Measurements from ENCODE around the gene KRT35. TPM values are rescaled to one million over a fixed set of nuclear protein-coding genes. Genes with fewer than 3 reads are reported as not detected.

The KRT35 gene
- total RNA-seq, 1 experiment from 2014 or later: not detected

- DNase-seq (ENCODE audit: unreplicated experiment): no peak
- intact Hi-C loops (cut with micrococcal nuclease): no loop called here
- ChIA-PET POLR2A (interaction anchor here (0.6 to 1.1 kb wide), 2 partner anchors 11 to 693 kb away, joined by 3 to 4 read pairs; no protein-coding TSS in a partner anchor), CTCF (interaction anchor here (0.6 to 4.9 kb wide), 2 partner anchors 46 to 632 kb away, joined by 3 to 20 read pairs; no protein-coding TSS in a partner anchor)
- TF ChIP-seq CTCF (IDR thresholded peaks at IDR 0.05; ENCODE audit: unreplicated experiment): no peak
- Mint-ChIP-seq H3K4me1 (ENCODE audit: insufficient read depth, unreplicated experiment) (peaks cover 19% of the 10 kb centered on the region), H3K27me3 (ENCODE audit: insufficient read depth, unreplicated experiment) (no peaks in the 10 kb centered on the region), H3K36me3 (ENCODE audit: insufficient read depth, unreplicated experiment) (no peaks in the 10 kb centered on the region), H3K9me3 (ENCODE audit: unreplicated experiment) (no peaks in the 10 kb centered on the region), H3K27ac (ENCODE audit: low read depth, unreplicated experiment) (no peak overlapping the region), H3K4me3 (ENCODE audit: unreplicated experiment) (no peak overlapping the region)
- no TSS peak for BruUV-seq (replicated peaks)
Observed at GRCh38 chr17:41503202-41503601, 22.3 kb upstream of the KRT35 start.

GRCh38 chr17:41500131-41500911, 19.4 kb upstream of the KRT35 start:
- H3K4me3 Mint-ChIP-seq (ENCODE audit: unreplicated experiment): no peak overlapping the region
- no peaks in the 10 kb centered on the region for H3K9me3 Mint-ChIP-seq (ENCODE audit: unreplicated experiment)
- ChIA-PET POLR2A (interaction anchor here (0.9 to 2.1 kb wide), 3 partner anchors 18 to 48 kb away, joined by 3 to 7 read pairs (median 3); partner anchors contain the start of gene KRT15), CTCF (interaction anchor here (0.5 to 2.0 kb wide), 2 partner anchors 48 to 596 kb away, joined by 3 to 8 read pairs; no protein-coding TSS in a partner anchor)
- H3K27ac Mint-ChIP-seq (ENCODE audit: low read depth, unreplicated experiment): no peak overlapping the region
- TF ChIP-seq CTCF (IDR thresholded peaks at IDR 0.05; ENCODE audit: unreplicated experiment): no peak
- no peaks in the 10 kb centered on the region for H3K36me3 Mint-ChIP-seq (ENCODE audit: insufficient read depth, unreplicated experiment)
- H3K27me3 Mint-ChIP-seq (ENCODE audit: insufficient read depth, unreplicated experiment): no peaks in the 10 kb centered on the region
- intact Hi-C loops (cut with micrococcal nuclease): no loop called here
- peak; percentile 68 for DNase-seq (ENCODE audit: unreplicated experiment)
- no TSS peak for BruUV-seq (replicated peaks)
- peaks cover 19% of the 10 kb centered on the region for H3K4me1 Mint-ChIP-seq (ENCODE audit: insufficient read depth, unreplicated experiment)

- H3K27ac Mint-ChIP-seq (ENCODE audit: low read depth, unreplicated experiment): no peak overlapping the region
- no peak for DNase-seq (ENCODE audit: unreplicated experiment)
- no peaks in the 10 kb centered on the region for H3K9me3 Mint-ChIP-seq (ENCODE audit: unreplicated experiment)
- no peaks in the 10 kb centered on the region for H3K36me3 Mint-ChIP-seq (ENCODE audit: insufficient read depth, unreplicated experiment)
- peaks cover 19% of the 10 kb centered on the region for H3K4me1 Mint-ChIP-seq (ENCODE audit: insufficient read depth, unreplicated experiment)
- intact Hi-C loops (cut with micrococcal nuclease): loop anchor here (5.0 kb wide), 1 partner anchor 163 kb away; no protein-coding TSS in a partner anchor
- no peak overlapping the region for H3K4me3 Mint-ChIP-seq (ENCODE audit: unreplicated experiment)
- no peak for TF ChIP-seq CTCF (IDR thresholded peaks at IDR 0.05; ENCODE audit: unreplicated experiment)
- ChIA-PET POLR2A (interaction anchor here (1.0 kb wide), 1 partner anchor 49 kb away, joined by 3 read pairs; no protein-coding TSS in a partner anchor), CTCF (interaction anchor here (2.0 kb wide), 1 partner anchor 49 kb away, joined by 8 read pairs; no protein-coding TSS in a partner anchor)
- no TSS peak for BruUV-seq (replicated peaks)
- H3K27me3 Mint-ChIP-seq (ENCODE audit: insufficient read depth, unreplicated experiment): no peaks in the 10 kb centered on the region
Observed at GRCh38 chr17:41499714-41500113, 18.8 kb upstream of the KRT35 start.

- no TSS peak for BruUV-seq (replicated peaks)
- Mint-ChIP-seq H3K4me3 (ENCODE audit: unreplicated experiment) (no peak overlapping the region), H3K27ac (ENCODE audit: low read depth, unreplicated experiment) (no peak overlapping the region), H3K9me3 (ENCODE audit: unreplicated experiment) (no peaks in the 10 kb centered on the region), H3K36me3 (ENCODE audit: insufficient read depth, unreplicated experiment) (no peaks in the 10 kb centered on the region), H3K27me3 (ENCODE audit: insufficient read depth, unreplicated experiment) (no peaks in the 10 kb centered on the region), H3K4me1 (ENCODE audit: insufficient read depth, unreplicated experiment) (peaks cover 25% of the 10 kb centered on the region)
- POLR2A ChIA-PET: interaction anchor here (0.8 to 1.4 kb wide), 2 partner anchors 9 to 1000 kb away, joined by 3 to 4 read pairs; no protein-coding TSS in a partner anchor
- DNase-seq (ENCODE audit: unreplicated experiment): no peak
- intact Hi-C loops (cut with micrococcal nuclease): loop anchor here (5.0 kb wide), 1 partner anchor 164 kb away; no protein-coding TSS in a partner anchor
- no peak for TF ChIP-seq CTCF (IDR thresholded peaks at IDR 0.05; ENCODE audit: unreplicated experiment)
- CTCF ChIA-PET: interaction anchor here (0.7 to 2.6 kb wide), 7 partner anchors 13 to 181 kb away, joined by 3 to 13 read pairs (median 4); no protein-coding TSS in a partner anchor
Observed at GRCh38 chr17:41498276-41498675, 17.3 kb upstream of the KRT35 start.

Data from MCF 10A (cell line).